Esophagus (tissue), 2 donors: ENCODE results near the gene FAAP100. TPM values are rescaled to one million over a fixed set of nuclear protein-coding genes. Genes with fewer than 3 reads are reported as not detected.

Experiments
- H3K27ac ChIP-seq, 2 donors: one replicate each; pipeline ENCODE4 v1.5.1; 2013; ENCODE audit warnings: low read depth in 2 of 2, mild to moderate bottlenecking in 2 of 2, inconsistent platforms in 1 of 2, low read length in 1 of 2, moderate library complexity in 1 of 2
- H3K27me3 ChIP-seq, 2 donors: one replicate each; pipeline ENCODE4 v1.6.1; 2013; ENCODE audit warnings: low read length in 2 of 2, control low read depth in 1 of 2, mild to moderate bottlenecking in 1 of 2; ENCODE audit not compliant: insufficient read depth in 2 of 2, control insufficient read depth in 1 of 2
- H3K36me3 ChIP-seq, 2 donors: one replicate each; pipeline ENCODE4 v1.6.1; 2013; ENCODE audit warnings: low read length in 1 of 2; ENCODE audit not compliant: control insufficient read depth in 2 of 2, insufficient read depth in 2 of 2
- H3K4me1 ChIP-seq, 2 donors: one replicate each; pipeline ENCODE4 v1.6.1; 2013; ENCODE audit warnings: low read length in 1 of 2; ENCODE audit not compliant: control insufficient read depth in 2 of 2, insufficient read depth in 2 of 2
- H3K4me3 ChIP-seq, 2 donors: one replicate each; pipeline ENCODE4 v1.5.1; 2013; ENCODE audit warnings: low read length in 2 of 2, mild to moderate bottlenecking in 2 of 2, low read depth in 1 of 2, moderate library complexity in 1 of 2
- H3K9me3 ChIP-seq, 2 donors: one replicate each; pipeline ENCODE4 v1.6.1; 2013; ENCODE audit warnings: mild to moderate bottlenecking in 2 of 2, low read depth in 1 of 2, low read length in 1 of 2, moderate library complexity in 1 of 2; ENCODE audit not compliant: control insufficient read depth in 2 of 2, insufficient read depth in 1 of 2
- WGBS, 2 donors: extraction: QIAGEN DNeasy Blood & Tissue Kit; methylation state at CpG; one replicate each; pipeline ENCODE4 v1.1.7; 2013; 5-methylcytosine and 5-hydroxymethylcytosine counted together
- polyA plus RNA-seq, 2 donors: library from polyadenylated mRNA; stranded (reverse); fragments of 200-250 nt; gene quantifications; one replicate each; pipeline ENCODE4 v1.2.3, GENCODE V29; 2013
- donor health status: healthy with polysubstance abuse.
- donor health status: Bipolar disorder and iron deficiency.

FAAP100 gene
- polyA plus RNA-seq, 2 donors, result 17.3 to 27.1 TPM

DNA sequence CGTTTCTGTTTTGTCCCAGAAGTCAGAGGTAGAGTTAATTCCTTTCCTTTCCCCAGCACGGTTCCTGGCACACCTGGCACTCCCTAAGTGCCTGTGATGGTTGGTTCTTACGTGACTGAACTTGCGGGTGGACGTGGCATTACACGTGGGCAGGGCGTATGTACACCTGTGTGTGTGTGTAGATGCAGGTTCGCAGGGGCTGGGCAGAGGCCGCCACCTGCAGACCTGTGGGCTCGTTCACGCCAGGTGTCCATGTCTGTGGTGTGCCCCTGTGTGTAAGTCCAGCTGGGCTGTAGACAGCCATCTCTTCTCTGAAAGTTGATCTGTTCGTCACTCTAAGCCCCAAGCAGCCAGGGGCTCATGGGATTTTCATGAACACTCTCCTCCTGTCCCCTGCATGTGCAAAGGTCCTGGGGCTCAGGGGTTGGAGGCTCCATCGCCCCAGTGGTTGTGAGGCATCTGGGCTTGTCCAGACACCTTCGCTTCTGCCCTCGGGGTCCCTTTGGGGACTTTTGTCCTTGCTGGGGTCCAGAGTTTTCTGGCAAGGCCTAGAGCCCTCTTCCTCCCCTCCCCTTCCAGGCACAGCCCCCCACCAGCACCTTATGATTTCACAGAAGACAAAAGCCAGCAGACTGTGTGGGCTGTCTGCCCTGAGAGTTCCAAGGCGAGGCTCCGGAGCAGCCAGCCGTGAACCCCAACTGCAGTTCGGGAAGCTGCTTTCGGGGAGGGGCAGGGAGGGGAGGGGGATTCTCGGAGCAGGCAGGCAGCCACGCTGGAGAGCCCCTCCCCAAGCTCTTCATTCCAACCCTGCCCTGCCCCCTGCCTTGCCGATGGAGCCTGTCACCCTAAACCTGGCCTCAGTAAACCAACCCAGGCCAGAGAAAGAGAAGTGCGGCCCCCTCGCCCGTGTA, 29.4 kb downstream of the FAAP100 start:
- Histone ChIP-seq H3K27me3 (peaks cover 0 to 1% of the 10 kb centered on the region in 2 donors), H3K36me3 (no peaks in the 10 kb centered on the region), H3K4me1 (peaks cover 3 to 19% of the 10 kb centered on the region in 2 donors), H3K9me3 (no peaks in the 10 kb centered on the region), H3K27ac (no peak overlapping the region), H3K4me3 (no peak overlapping the region)
- 53 to 59% methylated on average over 26 of the region's 26 CpGs for WGBS, 2 donors

GRCh38 chr17:81520021-81520901, 31.9 kb downstream of the FAAP100 start:
- Histone ChIP-seq H3K4me1 (peaks cover 9 to 23% of the 10 kb centered on the region in 2 donors), H3K27me3 (no peaks in the 10 kb centered on the region), H3K9me3 (no peaks in the 10 kb centered on the region), H3K4me3 (no peak overlapping the region), H3K27ac (peak overlapping the region in 1 of 2 donors; percentile 60), H3K36me3 (no peaks in the 10 kb centered on the region)
- 74 to 75% methylated on average over 14 of the region's 14 CpGs for WGBS, 2 donors

GRCh38 chr17:81519284-81520020, 32.7 kb downstream of the FAAP100 start:
- WGBS, 2 donors, result 5% methylated on average over 50 to 61 of the region's 61 CpGs
- Histone ChIP-seq H3K4me3 (peak overlapping the region; percentile 56 to 65), H3K27ac (peak overlapping the region; percentile 78 to 89), H3K4me1 (peaks cover 9 to 23% of the 10 kb centered on the region in 2 donors), H3K36me3 (no peaks in the 10 kb centered on the region), H3K27me3 (no peaks in the 10 kb centered on the region), H3K9me3 (no peaks in the 10 kb centered on the region)

DNA sequence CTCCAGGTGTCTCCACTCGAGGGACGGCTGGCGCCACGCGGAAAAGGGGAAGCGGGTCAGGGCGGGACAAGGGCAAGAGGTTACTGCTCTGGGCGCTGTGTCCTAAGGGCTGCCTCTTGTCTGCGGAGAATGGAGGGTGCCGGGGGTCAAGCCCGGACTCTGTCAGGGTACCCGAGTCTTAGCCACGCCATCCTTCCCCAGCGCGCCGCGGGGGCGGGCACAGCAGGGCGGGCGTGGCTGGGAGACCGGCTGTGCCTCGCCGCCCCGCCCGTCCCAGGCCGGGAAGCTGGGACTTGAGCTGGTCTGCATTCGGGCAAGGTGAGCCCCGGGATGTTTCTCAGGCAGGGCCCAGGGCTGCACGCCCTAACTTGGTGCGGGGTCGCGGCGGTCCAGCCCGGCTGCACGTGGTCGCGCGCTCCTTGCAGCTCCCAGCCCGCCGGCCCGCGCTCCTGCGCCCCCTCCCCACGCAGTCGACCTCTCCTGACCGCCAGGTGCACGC, 33.3 kb downstream of the FAAP100 start:
- WGBS, 2 donors, result 2 to 7% methylated on average over 34 to 47 of the region's 47 CpGs
- no peaks in the 10 kb centered on the region for H3K27me3 ChIP-seq
- H3K27ac ChIP-seq, result peak overlapping the region; percentile 78 to 89
- no peaks in the 10 kb centered on the region for H3K36me3 ChIP-seq
- peak overlapping the region; percentile 56 to 65 for H3K4me3 ChIP-seq
- H3K9me3 ChIP-seq, result no peaks in the 10 kb centered on the region
- H3K4me1 ChIP-seq, result peaks cover 9 to 23% of the 10 kb centered on the region in 2 donors

GRCh38 chr17:81518113-81518784, 33.9 kb downstream of the FAAP100 start:
- H3K27me3 ChIP-seq, result no peaks in the 10 kb centered on the region
- H3K27ac ChIP-seq, result peak overlapping the region; percentile 78 to 89
- H3K36me3 ChIP-seq, result no peaks in the 10 kb centered on the region
- H3K4me3 ChIP-seq, result peak overlapping the region; percentile 56 to 65
- WGBS, 2 donors, result 31 to 33% methylated on average over 24 of the region's 24 CpGs
- peaks cover 9 to 20% of the 10 kb centered on the region in 2 donors for H3K4me1 ChIP-seq
- no peaks in the 10 kb centered on the region for H3K9me3 ChIP-seq

- Histone ChIP-seq H3K27me3 (no peaks in the 10 kb centered on the region), H3K27ac (peak overlapping the region; percentile 35 to 89), H3K4me3 (no peak overlapping the region), H3K36me3 (no peaks in the 10 kb centered on the region), H3K9me3 (no peaks in the 10 kb centered on the region), H3K4me1 (peaks cover 9 to 20% of the 10 kb centered on the region in 2 donors)
- WGBS, 2 donors, result 58 to 60% methylated on average over 23 to 24 of the region's 24 CpGs
Observed at GRCh38 chr17:81517339-81518112, 34.6 kb downstream of the FAAP100 start.

DNA sequence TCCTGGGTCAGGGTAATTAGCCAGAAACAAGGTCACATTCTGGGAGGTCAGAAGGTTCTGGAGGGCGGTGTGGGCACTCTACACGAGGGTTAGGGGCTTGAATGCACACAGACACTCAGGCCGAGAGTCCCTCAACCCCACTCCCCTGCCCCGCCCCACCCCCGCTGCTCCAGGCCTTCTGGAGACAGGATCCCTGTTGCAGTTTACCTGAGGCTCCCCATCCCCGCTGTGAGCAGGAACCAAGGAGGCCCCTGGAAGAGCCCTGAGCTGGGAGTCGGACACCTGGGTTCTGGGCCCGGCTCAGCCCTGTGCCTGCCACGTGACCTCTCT, 35.2 kb downstream of the FAAP100 start:
- 80 to 87% methylated on average over 9 of the region's 9 CpGs for WGBS, 2 donors
- Histone ChIP-seq H3K4me1 (peaks cover 9 to 20% of the 10 kb centered on the region in 2 donors), H3K27ac (peak overlapping the region; percentile 2 to 89), H3K4me3 (peak overlapping the region in 1 of 2 donors; percentile 80), H3K27me3 (no peaks in the 10 kb centered on the region), H3K36me3 (peaks cover 0 to 3% of the 10 kb centered on the region in 2 donors), H3K9me3 (no peaks in the 10 kb centered on the region)

- H3K36me3 ChIP-seq, result peaks cover 0 to 8% of the 10 kb centered on the region in 2 donors
- H3K27me3 ChIP-seq, result no peaks in the 10 kb centered on the region
- H3K9me3 ChIP-seq, result no peaks in the 10 kb centered on the region
- peak overlapping the region in 1 of 2 donors; percentile 80 for H3K4me3 ChIP-seq
- H3K27ac ChIP-seq, result peak overlapping the region; percentile 43 to 100
- peaks cover 9 to 20% of the 10 kb centered on the region in 2 donors for H3K4me1 ChIP-seq
- 75 to 84% methylated on average over 4 of the region's 4 CpGs for WGBS, 2 donors
Observed at GRCh38 chr17:81516439-81516838, 35.7 kb downstream of the FAAP100 start.
